ENCODE results near the gene POLD2. TPM values are rescaled to one million over a fixed set of nuclear protein-coding genes. Genes with fewer than 3 reads are reported as not detected.
A peak's percentile ranks its signal among the peaks of the same experiment; 100 is the strongest.
"Not testable (repeated sequence)": the region's sequence is repeated elsewhere in the genome, so short reads cannot be mapped to it uniquely, and the experiment has no call there.

Gene POLD2
- 67.0 TPM for total RNA-seq

DNA sequence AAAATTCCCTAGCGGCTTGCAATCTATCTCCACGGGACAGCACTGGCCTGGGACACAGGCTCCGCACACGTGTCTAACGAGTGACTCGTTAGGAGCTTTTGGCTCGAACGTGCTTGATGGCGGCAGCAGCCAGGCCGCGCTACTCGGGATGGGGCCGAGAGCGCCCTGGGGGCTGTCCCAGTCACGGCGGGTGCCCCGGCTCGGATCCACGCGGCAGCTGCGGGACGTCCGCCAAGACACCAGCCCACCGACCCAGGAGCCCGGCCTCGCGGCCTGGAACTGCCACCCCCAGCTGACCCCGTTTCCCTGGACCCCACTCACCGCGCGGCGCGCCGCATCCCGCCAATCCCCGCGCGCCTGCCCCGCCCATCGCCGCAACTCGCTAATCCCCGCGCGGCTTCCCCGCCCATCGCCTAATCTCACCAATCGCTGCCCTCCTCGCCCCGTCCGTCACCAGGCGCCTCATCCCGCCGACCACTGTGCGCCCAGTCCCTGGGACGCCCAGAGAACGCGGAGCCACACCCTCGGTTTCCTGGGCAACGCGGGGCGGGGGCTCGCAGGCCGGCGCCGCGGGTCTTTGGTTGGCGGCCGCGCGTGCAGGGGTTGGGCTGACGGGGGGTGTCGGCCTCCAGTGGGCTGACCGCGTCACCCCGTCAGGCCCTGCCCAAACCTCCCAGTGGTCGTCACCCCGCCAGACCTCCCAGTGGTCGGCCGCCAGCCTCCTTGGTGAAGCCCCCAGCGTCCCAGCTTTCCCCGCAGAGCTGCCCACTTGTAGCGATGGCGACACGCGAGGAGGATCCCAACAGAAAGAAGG lies at the start of gene POLD2:
Gene POLD2 (minus strand): TSS at position 359 of the 814 bp plus-strand sequence. CDS start 1,495 bp downstream, outside the sequence.
- ATAC-seq (peak; percentile 98), DNase-seq (ENCODE audit: low spot score) (peak; percentile 99)
- intact Hi-C loops (cut with DNase I) = no loop called here

DNA sequence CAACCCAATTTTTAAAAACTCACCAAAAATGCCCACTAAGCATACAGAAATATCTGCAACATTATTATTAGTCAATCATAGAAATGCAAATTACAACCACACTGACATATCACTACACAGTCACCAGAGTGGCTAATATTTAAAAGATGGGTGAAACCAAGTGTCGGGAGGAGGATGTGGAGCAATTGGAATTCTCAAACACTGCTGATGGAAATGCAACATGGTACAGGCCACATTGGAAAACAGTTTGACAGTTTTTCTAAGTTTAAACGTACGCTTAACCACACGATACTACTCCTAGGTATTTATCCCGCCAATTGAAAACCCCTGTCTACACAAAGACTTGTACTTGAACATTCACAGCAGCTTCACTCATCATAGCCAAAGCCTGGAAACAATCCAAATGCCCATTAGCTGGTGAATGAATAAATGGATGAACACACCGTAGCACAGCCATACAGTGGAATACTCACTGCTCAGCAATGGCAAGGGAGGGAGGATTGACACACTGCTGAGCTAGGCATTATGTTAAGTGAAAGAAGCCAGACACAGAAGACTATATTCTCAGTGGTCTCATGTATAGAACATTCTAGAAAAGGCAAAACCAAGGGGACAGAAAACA lies 49.6 kb upstream of the POLD2 start:
- DNase-seq (ENCODE audit: low spot score) = no peak
- intact Hi-C loops (cut with DNase I) = no loop called here
- no peak for ATAC-seq

DNA sequence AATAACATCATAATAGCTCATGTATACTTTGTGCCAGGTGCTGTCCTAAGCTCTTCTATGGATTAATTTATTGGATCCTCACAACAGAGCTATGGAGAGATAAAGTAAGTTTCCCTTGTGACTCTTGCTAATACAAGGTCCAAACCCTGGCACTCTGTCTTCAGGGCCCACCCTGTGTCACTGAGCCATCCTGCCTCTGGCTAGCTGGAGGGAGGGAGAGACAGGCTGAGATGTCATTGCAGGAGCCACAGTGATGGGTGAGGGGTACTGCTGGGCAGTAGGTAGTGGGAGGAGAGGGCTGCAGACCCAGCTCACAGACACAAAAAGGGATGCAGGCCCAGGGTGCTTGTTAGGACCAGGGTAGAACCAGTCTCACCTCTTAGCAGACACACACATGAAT lies 49.0 kb upstream of the POLD2 start:
- intact Hi-C loops (cut with DNase I) = no loop called here
- ATAC-seq (no peak), DNase-seq (ENCODE audit: low spot score) (no peak)

DNA sequence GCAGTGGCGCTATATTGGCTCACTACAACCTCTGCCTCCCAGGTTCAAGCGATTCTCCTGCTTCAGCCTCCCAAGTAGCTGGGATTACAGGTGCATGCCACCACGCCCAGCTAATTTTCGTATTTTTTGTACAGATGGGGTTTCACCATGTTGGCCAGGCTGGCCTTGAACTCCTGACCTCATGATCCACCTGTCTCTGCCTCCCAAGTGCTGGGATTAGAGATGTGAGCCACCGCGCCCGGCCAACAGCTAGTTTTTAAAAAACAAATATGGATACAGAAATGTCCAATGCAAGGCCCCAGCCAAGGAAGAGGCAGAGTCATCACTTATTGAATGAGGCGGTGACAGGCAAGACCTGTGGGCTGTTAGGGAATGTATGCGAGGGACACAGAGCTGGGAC lies 48.6 kb upstream of the POLD2 start:
- peak; percentile 6 for DNase-seq (ENCODE audit: low spot score)
- ATAC-seq; intact Hi-C loops (cut with DNase I): not testable (repeated sequence)

DNA sequence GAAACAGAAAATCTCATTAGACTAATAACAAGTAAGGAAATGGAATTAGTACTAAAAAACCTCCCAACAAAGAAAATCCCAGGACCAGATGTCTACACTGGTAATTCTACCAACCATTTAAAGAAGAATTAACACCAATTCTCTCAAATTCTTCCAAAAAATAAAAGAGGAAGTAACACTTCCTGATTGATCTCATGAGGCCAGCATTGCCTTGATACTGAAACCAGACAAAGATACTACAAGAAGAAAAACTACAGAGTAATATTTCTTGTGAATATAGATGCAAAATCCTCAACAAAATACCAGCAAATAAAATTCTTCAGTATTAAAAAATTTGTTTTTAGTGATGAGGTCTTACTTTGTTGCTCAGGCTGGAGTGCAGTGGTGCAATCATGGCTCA lies 44.6 kb upstream of the POLD2 start:
- intact Hi-C loops (cut with DNase I) = no loop called here
- no peak for ATAC-seq
- no peak for DNase-seq (ENCODE audit: low spot score)

DNA sequence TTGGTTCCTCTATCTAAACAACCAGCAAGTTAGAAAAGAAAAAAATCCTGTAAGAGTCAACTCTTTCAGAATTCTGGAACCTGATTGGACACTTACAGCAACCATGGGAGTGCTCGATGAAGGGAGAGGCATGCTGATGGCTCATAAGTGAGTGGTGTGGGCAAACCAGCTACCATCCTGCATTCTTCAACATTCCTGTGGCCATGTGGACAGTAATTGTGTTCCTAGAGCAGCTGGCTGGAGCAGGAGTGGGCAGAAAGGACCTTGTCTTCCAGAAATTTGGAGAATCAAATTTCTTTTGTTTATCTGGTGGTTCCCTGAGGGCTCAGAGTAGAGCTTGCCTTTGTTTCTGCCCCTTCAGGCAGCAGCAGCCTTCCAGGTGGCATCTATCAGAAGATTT lies 40.2 kb upstream of the POLD2 start:
- DNase-seq (ENCODE audit: low spot score) (no peak), ATAC-seq (no peak)

DNA sequence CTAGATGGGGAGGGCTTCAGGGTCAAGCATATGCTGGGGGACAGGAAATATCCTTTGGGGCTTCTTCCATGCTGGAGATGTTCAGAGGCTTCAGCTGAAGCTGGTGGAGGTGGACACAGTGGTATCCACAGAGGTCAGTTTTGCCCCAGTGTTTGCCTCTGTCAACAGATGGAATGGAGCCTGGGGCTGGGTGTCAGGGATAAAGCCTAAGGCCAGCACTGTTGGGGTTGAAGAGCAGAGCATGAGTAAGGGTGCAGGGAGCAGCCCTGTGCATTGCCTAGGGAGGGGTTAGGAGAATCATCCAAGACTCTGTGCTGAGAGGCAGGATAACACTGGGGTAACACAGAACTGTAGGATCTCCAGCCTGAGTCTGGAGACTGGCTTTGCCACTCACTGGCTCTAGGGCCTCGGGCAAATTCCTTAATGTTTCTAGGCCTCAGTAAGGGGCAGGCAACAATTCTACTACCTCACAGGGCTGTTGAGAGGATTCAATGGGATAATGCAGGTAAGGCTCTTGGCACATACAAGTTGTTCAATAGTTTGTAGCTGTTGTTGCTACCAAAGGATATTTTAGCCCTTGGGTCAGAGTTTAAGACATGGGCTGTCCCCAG lies 39.5 kb upstream of the POLD2 start:
- intact Hi-C loops (cut with DNase I) = no loop called here
- ATAC-seq (peak; percentile 10), DNase-seq (ENCODE audit: low spot score) (no peak)

More for the DNA sequence above, 40.2 kb upstream of the POLD2 start:
- intact Hi-C loops (cut with DNase I) = no loop called here

DNA sequence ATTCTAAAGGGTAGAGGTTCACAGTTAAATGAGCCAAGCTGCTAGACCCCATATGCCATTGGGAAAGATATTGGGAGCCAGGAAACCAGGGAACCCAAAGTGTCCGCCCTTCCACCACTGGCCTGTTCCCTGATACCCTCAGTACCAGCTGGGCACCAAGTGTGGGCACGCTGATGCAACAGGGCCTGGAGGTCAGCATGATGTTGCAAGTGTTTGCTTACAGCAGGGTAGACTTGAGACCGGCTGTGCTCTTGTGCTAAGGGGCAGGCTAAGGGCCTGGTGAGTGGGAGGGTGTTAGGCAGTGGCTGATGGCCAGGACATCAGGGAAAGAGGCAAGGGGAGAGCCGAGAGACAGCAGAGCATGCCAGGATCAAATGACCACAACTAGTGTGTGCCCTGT lies 38.8 kb upstream of the POLD2 start:
- intact Hi-C loops (cut with DNase I) = no loop called here
- DNase-seq (ENCODE audit: low spot score) (peak; percentile 56), ATAC-seq (peak; percentile 47)

DNA sequence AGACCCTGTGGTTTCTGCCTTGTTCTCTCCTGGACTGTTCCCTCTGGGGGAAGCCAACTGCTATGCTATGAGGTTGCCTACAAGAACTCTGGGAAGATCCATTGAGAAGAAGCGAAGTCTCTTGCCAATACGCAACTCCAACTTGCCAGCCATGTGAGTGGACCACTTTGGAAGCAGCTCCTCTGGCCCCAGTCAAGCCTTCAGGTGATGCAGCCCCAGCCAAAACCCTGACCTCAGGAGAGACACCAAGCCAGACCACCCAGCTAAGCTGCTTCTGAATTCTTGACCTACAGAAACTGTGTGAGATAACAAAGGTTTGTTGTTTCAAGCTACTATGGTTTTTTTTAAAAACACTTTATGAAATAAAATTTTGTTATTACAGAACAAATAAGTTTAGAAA lies 38.0 kb upstream of the POLD2 start:
- DNase-seq (ENCODE audit: low spot score) = peak; percentile 31
- no peak for ATAC-seq
- intact Hi-C loops (cut with DNase I) = no loop called here

DNA sequence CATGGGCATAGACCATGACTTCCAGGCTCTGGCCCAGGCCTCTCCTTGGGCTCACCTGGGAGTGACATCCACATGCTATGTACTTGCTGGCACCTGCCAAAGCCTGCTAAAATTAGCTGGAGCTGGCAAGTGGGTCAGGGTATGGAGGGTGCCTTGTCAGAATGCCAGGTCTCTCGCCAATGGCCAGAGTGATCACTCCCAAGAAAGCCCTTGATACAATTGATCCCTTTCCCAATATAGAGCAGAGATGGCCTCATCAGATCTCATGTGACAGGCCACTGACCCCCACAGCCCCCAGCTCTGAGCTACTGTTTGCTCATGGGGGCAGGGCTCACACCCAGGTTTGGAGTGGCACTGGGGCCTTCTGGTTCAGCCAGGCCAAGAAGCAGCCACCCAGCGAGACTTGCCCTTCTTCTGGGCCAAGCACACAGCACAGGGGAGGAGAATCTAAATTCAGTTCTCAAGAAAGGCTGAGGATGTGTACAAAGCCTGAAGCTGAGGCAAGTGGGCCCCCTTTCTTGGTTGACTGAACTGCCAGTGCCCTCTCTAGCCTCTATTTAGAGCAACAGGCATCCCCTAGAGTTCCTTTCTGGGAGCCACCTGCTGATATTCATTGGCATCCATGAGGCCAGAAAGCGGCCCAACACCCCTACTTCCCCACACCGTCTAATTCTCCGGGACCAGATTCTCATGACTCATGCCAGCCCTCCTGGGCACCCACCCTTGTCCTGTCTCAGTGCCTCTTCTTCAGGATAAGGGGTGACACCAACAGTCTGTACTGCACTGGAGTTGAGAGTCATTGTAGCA lies 36.7 kb upstream of the POLD2 start:
- ATAC-seq = no peak

DNA sequence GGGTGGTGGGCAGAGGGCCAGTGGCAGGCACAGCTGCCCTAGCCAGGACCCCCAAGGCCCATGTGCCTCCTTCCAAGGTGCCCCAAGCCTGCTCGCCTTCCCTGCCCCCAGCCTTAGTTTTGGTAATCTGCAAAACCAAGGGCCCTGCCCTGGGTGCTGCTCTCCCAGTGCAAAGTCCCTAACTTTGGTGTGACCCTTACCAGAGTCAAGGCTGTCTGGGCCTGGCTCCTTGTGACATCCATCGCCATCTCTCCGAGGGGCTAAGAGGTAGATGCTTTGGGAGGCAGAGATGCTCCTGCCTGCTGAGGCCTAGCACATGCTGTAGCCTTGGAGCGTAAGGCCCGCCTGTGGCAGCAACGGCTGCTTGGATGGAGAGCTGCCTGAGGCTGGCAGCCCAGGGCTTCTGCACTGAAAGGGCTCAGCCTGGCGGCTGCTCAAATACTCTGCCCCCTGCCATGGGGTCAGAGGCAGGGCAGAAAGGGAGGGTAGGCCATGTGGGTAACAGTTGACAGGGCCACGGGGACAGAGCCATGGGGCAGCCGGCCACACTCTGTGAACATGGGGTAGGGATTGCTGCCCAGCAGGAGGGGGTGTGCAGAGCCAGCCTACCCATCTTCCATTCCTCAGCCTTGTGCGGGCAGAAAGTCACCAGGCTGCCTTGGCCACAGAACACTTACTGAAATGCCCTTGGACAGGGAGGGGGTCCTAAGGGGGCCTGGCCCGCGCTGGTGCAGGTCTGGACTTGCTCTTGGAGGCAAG lies 35.7 kb upstream of the POLD2 start:
- intact Hi-C loops (cut with DNase I) = no loop called here
- ATAC-seq (peak; percentile 62), DNase-seq (ENCODE audit: low spot score) (peak; percentile 49)

More for the DNA sequence above, 36.7 kb upstream of the POLD2 start:
- DNase-seq (ENCODE audit: low spot score) = peak; percentile 48
- intact Hi-C loops (cut with DNase I) = no loop called here

DNA sequence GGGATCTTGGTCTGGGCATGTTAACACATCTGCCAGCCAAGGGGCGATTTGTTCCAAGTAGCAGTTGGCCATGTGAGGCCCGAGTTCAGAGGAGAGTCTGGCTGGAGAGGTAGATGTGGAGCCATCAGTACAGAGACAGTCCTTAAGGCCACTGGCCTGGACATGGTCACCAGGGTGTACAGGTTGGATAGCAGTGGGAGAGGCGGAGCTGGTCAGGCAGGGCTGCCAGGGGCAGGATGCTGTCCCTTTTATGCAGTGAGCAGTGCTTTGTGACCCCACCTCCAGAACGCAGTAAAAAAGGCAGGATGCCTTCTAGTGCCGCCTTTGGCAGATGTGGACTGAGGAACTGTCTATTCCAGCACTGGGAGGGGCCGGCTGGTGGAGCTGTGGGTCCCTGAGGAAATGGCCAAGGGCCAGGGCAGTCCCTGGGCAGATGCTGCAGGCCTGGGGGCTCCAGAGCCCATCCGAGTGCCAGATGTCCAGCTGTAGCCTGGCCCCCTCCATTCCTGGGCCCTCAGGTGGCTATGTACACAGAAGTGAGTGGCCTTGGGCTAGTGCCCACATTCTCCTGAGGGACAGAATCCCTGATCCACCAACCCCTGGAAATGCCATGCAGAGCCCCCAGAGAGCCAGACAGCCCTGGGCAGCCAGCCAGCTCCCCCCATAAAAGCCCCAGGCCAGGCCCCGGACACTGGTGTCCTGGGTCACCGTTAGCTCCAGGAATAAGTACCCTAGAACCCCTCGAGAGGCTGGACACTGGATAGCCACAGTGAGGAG lies 34.9 kb upstream of the POLD2 start:
- ATAC-seq (peak; percentile 6), DNase-seq (ENCODE audit: low spot score) (peak; percentile 47)
- intact Hi-C loops (cut with DNase I) = no loop called here

DNA sequence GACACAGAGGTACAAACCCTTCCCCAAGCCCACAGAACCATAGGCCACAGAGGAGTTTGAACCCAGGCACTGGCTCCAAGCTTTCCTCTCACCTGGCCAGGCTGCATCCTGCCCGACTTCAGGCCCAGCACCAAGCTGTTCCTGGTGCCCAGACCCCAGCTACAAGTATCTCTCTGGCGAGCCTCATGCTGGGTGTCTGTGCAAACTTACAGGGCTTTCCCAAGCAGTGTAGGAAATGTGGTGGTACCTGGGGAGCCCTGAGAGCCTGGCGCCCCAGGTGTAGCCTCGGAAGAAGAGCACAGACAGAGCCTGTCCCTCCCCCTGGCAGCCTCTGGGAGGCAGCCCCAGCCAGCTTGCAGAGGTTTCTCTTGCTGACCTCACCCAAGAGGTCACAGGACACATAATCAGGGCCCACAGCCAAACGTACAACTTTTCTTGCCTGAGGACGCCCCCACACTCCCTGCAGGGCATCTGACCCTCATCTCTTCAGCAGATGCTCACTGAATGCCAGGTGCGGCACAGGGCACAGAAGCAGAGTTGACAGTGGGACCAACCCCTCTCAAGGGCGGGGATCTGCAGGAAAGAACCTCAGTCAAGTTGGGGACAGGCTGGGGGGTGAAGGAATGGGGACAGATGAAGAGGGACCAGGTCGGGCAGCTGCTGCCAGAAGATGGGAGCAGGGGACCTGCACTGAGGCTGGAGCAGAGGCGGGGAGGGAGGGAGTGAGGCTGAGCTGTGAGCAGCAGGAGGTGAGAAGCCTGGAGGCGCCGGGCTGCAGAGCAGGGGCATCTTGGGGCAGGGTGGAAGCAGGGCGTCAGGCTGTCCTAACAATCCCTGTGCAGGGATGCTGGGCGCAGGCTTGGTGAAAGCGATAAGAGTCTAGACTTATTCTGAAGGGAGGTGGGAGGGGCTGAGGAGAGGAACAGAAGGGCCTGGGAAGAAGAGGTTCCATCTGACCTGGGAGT lies 34.0 kb upstream of the POLD2 start:
- ATAC-seq (no peak), DNase-seq (ENCODE audit: low spot score) (peak; percentile 49)
- intact Hi-C loops (cut with DNase I) = no loop called here

DNA sequence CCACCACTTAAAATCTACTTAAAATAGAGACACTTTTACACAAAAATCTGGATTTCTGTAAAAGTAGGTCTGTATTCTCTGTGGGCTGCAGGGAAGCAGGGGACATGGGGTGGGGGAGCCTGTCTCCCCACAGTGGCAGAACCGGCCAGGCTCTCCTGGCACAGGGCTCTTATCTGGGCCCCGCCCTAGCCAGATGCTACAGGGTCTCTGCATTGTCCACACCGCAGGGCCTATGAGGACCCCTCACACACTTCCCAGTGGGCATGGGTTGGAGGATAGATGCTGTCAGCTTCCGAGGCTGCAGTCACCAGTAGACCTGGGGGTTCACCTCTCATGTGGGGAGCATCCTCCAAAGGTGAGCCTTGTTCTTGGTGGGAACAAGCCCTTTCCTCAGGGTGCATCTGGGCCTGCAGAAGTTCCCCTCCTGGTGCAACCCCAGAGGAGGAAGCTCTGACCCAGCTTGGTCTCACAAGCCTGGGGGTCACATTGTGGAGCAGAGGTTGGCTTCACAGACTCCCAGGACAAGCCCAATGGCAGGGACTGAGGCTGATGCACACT lies 33.2 kb upstream of the POLD2 start:
- DNase-seq (ENCODE audit: low spot score) (peak; percentile 30), ATAC-seq (no peak)
- intact Hi-C loops (cut with DNase I) = no loop called here

DNA sequence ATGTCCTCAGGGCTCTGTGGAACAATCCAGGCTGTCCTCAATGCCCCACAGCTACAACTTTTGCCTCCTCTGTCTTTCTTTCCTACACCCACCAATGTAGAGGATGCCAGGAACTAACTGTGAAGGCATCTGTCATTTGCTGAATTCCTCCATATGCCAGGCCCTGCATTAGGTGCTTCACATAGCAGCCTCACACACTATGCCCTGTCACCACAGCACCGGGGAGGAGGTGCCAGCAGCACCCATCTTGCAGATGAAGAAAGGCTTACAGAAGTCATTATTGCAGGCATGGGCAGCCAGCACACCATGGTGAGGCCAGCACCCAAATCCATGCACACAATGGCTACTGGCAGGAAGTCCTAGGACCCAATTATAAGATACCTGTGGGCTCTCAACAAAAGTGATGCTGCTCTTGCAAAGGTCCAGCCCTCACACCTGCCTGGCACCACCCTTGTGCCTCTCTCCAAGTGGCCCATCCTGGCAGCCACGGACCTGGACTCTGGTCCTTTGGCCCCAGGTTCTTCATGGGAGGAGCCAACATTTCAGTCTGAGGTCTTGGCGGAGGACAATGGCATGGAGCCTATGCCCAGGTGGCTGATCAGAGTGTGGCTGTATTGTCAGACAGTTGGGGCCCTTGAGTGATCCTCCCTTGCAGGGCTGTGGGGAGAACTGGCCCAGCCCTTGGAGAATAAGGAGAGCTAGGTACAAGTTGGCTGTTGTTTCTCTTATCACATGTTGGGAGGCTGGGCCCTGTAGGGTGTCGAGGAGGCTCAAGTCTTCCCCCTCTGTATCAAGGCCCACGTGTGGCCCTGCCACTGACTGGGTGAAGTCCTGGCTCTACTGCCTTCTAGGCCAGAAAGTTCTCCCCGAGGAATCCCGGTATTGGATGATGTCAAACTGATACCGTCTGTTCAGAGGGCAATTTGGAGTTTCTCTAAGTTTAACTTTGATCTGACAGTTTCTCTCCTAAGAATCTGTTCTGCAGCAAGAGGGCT lies 32.1 kb upstream of the POLD2 start:
- no peak for ATAC-seq
- intact Hi-C loops (cut with DNase I) = no loop called here
- DNase-seq (ENCODE audit: low spot score) = peak; percentile 43
